ENCODE results near the gene TMEM127.

The TMEM127 gene

GRCh38 chr2:96265840-96266679 lies at the start of gene TMEM127, which contains the start of gene CIAO1:
Gene TMEM127 (minus strand): TSS chr2:96265997. CDS start chr2:96265381, 616 bp downstream.
Gene CIAO1 (plus strand): TSS chr2:96266225. CDS start chr2:96266351, 126 bp downstream.
- TF ChIP-seq CTCF (IDR thresholded peaks at IDR 0.05), result peak; percentile 61
- H3K4me1 ChIP-seq (ENCODE audit: control insufficient read depth in 1 of 2, insufficient read depth in 1 of 2, low read depth in 1 of 2, low read length in 1 of 2), result peaks cover 44 to 55% of the 10 kb centered on the region in 2 experiments
- peaks cover 70% of the 10 kb centered on the region for H3K36me3 ChIP-seq

GRCh38 chr2:96315005-96315399 lies 49.2 kb upstream of the TMEM127 start:
- no peaks in the 10 kb centered on the region for H3K36me3 ChIP-seq
- H3K27ac ChIP-seq, result no peak overlapping the region
- no peak for TF ChIP-seq CTCF (IDR thresholded peaks at IDR 0.05)
- peaks cover 3% of the 10 kb centered on the region in 2 experiments for H3K4me1 ChIP-seq (ENCODE audit: control insufficient read depth in 1 of 2, insufficient read depth in 1 of 2, low read depth in 1 of 2, low read length in 1 of 2)
- peaks cover under 1% of the 10 kb centered on the region for H3K27me3 ChIP-seq
- H3K4me3 ChIP-seq (ENCODE audit: low read depth in 1 of 2, low read length in 1 of 2), result no peak overlapping the region
- no peaks in the 10 kb centered on the region for H3K9me3 ChIP-seq

More at GRCh38 chr2:96265840-96266679, at the start of gene TMEM127, which contains the start of gene CIAO1:
- peak within 1 kb of the TSS; percentile 95 for H3K27ac ChIP-seq
- no peaks in the 10 kb centered on the region for H3K9me3 ChIP-seq
- peak within 1 kb of the TSS; percentile 71 to 87 for H3K4me3 ChIP-seq (ENCODE audit: low read depth in 1 of 2, low read length in 1 of 2)
- no peaks in the 10 kb centered on the region for H3K27me3 ChIP-seq

GRCh38 chr2:96308248-96308647 lies 42.5 kb upstream of the TMEM127 start:
- Histone ChIP-seq H3K4me1 (ENCODE audit: control insufficient read depth in 1 of 2, insufficient read depth in 1 of 2, low read depth in 1 of 2, low read length in 1 of 2) (peaks cover 38% of the 10 kb centered on the region in 2 experiments), H3K36me3 (peaks cover 9% of the 10 kb centered on the region), H3K27me3 (no peaks in the 10 kb centered on the region), H3K27ac (no peak overlapping the region), H3K4me3 (ENCODE audit: low read depth in 1 of 2, low read length in 1 of 2) (no peak overlapping the region), H3K9me3 (no peaks in the 10 kb centered on the region)
- TF ChIP-seq CTCF (IDR thresholded peaks at IDR 0.05), result no peak

- Histone ChIP-seq H3K27me3 (no peaks in the 10 kb centered on the region), H3K27ac (peak overlapping the region; percentile 86), H3K4me3 (ENCODE audit: low read depth in 1 of 2, low read length in 1 of 2) (peak overlapping the region; percentile 80 to 94), H3K4me1 (ENCODE audit: control insufficient read depth in 1 of 2, insufficient read depth in 1 of 2, low read depth in 1 of 2, low read length in 1 of 2) (peaks cover 38% of the 10 kb centered on the region in 2 experiments), H3K9me3 (no peaks in the 10 kb centered on the region), H3K36me3 (peaks cover 28% of the 10 kb centered on the region)
- TF ChIP-seq CTCF (IDR thresholded peaks at IDR 0.05), result no peak
These were observed 40.6 kb upstream of the TMEM127 start for GRCh38 chr2:96306370-96306769.

GRCh38 chr2:96305979-96306308 lies 40.1 kb upstream of the TMEM127 start:
- peaks cover 32% of the 10 kb centered on the region for H3K36me3 ChIP-seq
- peak overlapping the region; percentile 80 to 94 for H3K4me3 ChIP-seq (ENCODE audit: low read depth in 1 of 2, low read length in 1 of 2)
- H3K4me1 ChIP-seq (ENCODE audit: control insufficient read depth in 1 of 2, insufficient read depth in 1 of 2, low read depth in 1 of 2, low read length in 1 of 2), result peaks cover 38% of the 10 kb centered on the region in 2 experiments
- H3K27me3 ChIP-seq, result no peaks in the 10 kb centered on the region
- no peaks in the 10 kb centered on the region for H3K9me3 ChIP-seq
- TF ChIP-seq CTCF (IDR thresholded peaks at IDR 0.05), result no peak
- peak overlapping the region; percentile 86 for H3K27ac ChIP-seq
